Fibroblast of skin of scalp (primary cell): Measurements from ENCODE around the gene KRT1.

Experiments
- DNase-seq: peaks from one replicate; pipeline ENCODE4 v3.0.0-alpha.2; 2013

The KRT1 gene

DNA sequence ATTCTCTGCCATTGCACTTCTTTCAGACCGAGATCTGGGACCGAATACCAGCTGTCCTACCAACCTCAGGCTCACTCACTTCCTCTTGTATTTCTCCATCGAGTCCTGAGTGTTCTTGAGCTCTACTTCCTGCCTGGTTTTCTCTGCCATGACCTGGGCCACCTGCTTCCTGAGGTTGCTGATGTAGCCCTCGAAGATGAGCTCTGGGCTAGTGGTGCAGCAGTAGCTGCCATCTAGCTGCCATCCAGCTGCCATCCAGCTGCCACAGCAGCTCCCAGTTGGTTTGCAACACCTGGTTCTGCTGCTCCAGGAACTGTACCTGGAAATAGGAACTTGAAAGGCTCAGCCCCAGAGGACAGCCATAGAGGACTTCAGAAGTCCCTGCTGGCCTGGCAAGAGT is 46.8 kb downstream of the KRT1 start:
- DNase-seq, result no peak

DNA sequence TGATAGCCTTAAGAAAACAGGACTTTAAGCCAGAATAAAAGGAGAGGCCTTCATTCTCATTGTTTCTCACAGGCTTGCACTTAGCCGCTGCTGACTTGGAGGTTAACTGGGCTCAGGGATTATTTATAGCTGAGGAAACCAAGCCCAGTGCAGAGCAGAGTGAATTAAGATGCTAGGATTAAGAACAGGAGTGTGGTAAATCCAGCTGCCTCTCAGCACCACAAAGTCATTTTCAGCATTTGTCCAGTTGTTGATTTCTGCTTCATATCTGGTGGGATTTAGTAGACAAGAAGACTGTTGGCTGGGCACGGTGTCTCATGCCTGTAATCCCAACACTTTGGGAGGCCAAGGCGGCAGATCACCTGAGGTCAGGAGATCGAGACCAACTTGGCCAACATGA is 47.6 kb downstream of the KRT1 start:
- no peak for DNase-seq

DNA sequence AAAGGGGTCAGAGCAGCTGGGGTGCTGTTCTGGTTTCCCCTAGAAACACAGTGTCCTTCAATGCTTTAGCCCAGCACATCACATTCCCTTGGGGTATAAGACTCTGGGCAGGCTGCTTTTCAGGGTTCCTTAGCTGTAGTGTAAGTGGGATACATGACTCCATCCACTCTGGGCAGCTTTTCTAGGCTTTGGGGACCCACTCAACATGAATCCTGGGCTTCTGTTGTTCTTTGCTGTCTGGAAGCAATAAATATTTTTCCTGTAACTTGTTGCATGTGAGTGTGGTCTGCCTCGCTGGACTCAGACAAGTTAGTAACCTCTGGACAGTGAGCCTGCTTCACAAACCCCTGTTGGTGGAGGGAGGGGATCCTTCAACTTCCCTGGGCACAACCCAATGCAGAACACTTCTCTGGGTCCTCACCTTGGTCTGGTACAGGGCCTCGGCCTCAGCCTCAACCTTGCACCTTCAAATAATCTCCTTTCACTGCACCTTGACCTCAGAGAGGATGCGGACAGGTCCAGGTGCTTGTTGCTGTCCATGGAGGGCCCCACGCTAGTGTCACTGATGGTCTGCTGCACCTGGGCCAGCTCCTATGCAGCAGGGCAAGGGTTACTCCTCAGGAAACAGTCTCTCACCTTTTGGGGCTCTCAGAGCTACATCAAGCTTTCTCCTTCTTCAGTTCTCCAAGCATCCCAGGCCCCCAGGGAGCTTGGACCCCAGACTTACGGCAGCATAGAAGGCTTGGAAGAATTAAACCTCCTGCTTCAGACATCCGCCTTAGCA is 48.3 kb downstream of the KRT1 start:
- no peak for DNase-seq

DNA sequence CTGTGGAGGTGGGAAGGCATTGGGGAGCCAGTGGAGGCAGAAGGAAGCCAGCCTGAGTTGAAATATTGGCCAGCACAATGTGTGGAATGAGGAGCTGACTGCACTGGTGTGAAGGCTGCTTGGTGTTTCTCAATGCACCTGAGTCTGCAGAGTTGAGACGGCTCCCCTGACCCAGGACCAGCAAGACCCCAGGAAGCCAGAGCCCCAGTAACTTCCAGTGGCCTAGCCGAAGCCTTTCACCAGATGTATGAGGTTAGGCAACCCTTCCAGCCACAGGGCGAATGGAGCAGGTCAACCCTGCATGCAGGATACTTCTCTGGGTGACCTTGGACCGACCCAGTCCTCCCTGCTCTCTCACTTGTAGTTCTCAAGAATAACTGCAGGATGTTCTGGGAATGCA is 48.9 kb downstream of the KRT1 start:
- DNase-seq, result no peak

DNA sequence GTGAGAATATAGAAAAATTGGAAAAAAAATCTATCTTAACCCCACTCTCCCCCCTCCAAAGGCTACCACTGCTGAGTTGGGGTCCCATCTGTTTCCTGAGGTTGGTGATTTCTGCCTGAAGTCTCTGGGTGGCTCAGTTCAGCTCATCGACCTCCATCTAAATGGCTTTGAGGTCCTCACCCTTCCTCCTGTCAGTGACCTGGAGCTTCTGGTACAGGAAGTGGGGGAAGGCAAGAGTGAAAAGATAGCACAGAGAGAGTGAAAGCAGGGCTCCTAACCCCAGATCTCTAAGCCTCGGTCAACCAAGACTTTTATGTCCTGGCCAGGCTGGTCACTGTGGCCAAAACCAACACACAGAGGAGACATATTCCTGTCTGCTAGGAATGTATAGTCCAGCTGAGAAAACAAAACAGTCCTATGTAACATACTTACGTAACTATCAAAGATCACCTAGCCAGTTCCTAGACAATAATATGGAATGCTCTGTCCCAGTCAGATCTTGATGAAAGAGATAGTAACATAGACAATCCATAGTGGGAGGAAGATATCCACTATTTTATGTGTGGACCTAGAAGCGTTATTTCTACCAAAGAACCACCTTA is 49.5 kb downstream of the KRT1 start:
- DNase-seq, result no peak

DNA sequence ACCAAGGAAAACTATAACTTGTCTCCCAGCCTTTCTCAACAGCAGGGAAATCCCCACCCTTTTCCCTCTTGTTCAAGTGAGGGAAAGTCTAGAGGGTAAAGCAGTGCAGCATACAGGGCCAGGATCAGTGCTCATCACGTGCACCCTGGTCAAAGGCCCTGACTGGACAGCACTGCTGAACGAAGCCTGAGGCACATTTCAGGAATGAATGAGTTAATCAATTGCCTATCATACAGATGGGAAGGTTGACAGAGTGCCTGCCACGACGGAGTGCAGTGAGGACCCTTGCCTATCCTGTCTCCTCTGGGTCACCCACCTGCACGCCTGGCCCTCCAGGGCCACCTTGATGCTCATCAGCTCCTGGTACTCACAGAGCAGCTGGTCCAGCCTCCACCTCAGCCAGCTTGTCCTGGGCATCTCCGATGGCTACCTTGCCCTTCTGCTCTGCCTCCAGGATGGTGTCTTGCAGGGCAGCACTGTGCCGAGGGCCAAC is 50.2 kb downstream of the KRT1 start:
- no peak for DNase-seq

DNA sequence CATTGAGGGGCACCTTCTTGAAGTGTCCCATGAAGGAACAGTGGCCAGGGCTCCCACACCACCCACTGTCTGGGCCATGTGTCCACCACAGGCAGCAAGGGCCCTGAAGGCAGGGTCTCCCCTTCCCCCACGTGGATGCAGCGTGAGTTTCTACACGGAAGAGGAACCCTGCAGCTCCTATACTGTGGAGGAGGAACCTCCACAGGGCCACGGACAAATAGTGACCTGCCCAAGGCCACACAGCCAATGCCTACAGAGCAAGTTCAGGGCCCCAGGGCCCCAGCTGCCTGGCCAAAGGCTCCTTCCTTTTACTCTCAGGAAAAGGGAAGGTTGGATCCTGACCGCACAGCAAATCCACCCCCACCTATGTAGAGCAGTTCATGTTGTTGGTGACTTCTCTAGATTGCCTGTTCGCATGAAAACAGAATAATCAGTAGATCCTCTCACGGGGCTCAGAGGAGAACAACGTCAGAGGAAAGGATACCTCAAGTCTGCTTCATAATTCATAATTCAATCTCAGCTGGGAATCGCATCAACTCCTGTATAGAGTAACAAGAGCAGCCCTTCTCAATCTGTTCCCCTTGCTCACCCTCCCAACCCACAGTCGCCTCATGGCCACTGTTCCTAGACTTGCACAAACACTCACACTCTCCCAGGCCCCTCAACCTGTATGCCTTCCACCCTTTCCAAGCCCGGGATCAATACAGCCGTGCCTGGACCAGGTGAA is 50.8 kb downstream of the KRT1 start:
- no peak for DNase-seq

DNA sequence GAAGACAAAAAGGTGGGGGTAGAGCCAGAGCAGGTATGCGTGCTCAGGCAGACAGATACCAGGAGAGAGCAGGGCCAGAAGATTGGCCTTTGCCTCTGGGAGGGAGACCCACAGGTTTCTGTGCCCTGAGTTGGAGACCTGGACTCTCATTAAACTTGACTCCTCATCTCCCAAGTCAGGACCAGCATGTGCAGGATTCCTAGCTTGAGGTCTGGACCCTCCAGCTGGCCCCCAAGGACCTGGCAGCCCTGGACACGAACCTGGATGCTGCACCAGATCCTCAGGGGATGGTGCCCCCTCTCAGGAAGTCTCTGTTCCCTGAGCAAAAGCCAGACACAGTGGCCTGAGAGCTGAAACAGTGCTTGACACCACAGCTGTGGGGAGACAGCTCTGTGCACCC is 51.4 kb downstream of the KRT1 start:
- DNase-seq, result no peak

DNA sequence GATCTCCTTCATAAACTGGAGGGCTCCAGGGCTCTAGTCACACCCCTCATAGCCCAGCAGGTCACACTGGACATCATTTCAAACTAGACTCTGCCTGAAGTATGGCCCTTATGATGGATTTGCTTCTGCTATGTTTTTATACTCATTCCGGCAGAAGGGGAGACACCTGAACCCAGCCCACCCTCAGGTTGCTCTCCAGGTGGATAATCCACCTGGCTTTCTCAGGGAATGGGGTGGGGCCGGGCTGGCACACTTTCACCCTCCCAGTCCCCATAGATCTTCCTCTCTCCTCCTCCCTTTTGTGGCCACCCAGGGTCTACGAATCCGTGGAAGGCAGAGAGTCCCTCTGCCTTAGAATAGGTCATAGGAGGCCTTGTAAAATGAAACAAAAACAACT is 52.1 kb downstream of the KRT1 start:
- no peak for DNase-seq

DNA sequence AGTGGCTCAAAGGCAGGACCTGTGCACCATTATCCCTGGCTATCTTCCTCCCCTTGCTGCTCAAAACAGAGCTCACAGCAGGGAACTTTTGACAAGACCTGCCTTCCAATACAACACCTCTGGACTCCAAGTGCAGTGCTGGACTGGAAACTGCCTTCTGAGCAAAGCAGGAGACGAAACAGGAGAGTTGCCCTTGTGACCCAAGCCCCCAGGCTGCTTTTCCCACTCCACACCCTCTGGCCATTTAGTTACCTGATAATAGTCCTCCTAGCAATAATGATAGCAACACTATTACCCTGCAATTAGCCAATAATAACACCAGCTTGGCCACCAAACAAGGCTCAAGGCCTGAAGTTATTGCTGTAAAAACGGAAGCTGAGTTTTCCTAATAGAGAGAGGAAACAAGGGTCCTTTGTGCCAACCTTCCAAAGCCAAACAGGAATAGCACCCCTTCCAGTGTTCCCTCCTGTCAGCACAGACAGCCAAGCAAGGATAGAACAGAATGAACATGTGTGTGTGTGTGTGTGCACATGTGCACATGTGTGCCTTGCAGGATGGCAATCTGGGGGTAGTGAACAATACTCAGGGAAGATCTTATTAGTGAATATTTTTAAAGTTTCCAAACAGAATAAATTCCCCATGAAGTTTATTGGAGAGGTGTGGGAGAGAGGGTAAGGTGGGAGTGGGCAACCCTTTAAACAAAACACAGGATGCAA is 52.7 kb downstream of the KRT1 start:
- DNase-seq, result no peak
